ENCODE data around the gene ZNF444. TPM values are rescaled to one million over a fixed set of nuclear protein-coding genes. Genes with fewer than 3 reads are reported as not detected.

Gene ZNF444
- polyA plus RNA-seq, 3 donors: 2.7 to 6.9 (median 3.5) TPM

- H3K36me3 Mint-ChIP-seq: no peaks in the 10 kb centered on the region
- WGBS (ENCODE audit: insufficient coverage): 97% methylated on average over 9 of the region's 10 CpGs
- Histone ChIP-seq H2AFZ (ENCODE audit: insufficient read depth, low read depth, low read length, poor library complexity, severe bottlenecking) (peak overlapping the region; percentile 21), H3K27ac (ENCODE audit: low read depth in 1 of 2, low read length in 2 of 2) (no peak overlapping the region), H3K79me2 (ENCODE audit: insufficient read depth, low read length) (peaks cover 3% of the 10 kb centered on the region), H3K27me3 (ENCODE audit: control insufficient read depth in 2 of 2, insufficient read depth in 2 of 2, low read length in 2 of 2) (no peaks in the 10 kb centered on the region), H4K20me1 (ENCODE audit: insufficient read depth, low read length) (no peaks in the 10 kb centered on the region), H3K9ac (ENCODE audit: insufficient read depth, low read length, poor library complexity, severe bottlenecking) (no peak overlapping the region), H3K4me3 (replicated peaks in 1 of 3; ENCODE audit: low read depth in 2 of 3, low read length in 3 of 3) (no peak overlapping the region), H3K4me1 (ENCODE audit: control insufficient read depth in 1 of 2, insufficient read depth in 2 of 2, low read length in 2 of 2) (peaks cover 35 to 38% of the 10 kb centered on the region in 2 donors), H3K9me3 (replicated peaks in 1 of 2; ENCODE audit: control insufficient read depth in 1 of 2, insufficient read depth in 1 of 2, low read length in 2 of 2) (no peaks in the 10 kb centered on the region), H3K36me3 (replicated peaks in 1 of 2; ENCODE audit: control insufficient read depth in 1 of 2, insufficient read depth in 2 of 2, low read length in 2 of 2) (no peaks in the 10 kb centered on the region), H3K4me2 (replicated peaks; ENCODE audit: extremely low read depth, low read length, poor library complexity, severe bottlenecking) (no peak overlapping the region)
- no peak for TF ChIP-seq CTCF (IDR thresholded peaks at IDR 0.05)
- no peak overlapping the region for H3K27ac Mint-ChIP-seq
- peaks cover 0 to 2% (median 0%) of the 10 kb centered on the region in 7 donors for H3K9me3 Mint-ChIP-seq
- no peak overlapping the region for H3K4me3 Mint-ChIP-seq
- peaks cover 50% of the 10 kb centered on the region for H3K4me1 Mint-ChIP-seq
- intact Hi-C loops (cut with micrococcal nuclease): no loop called here
- peaks cover 0 to 4% (median 3%) of the 10 kb centered on the region in 3 donors for H3K27me3 Mint-ChIP-seq (ENCODE audit: low read depth in 3 of 3)
- no peak for DNase-seq
Measured at GRCh38 chr19:56136362-56136761, 4.7 kb upstream of the ZNF444 start.

- no peak for TF ChIP-seq CTCF (IDR thresholded peaks at IDR 0.05)
- intact Hi-C loops (cut with micrococcal nuclease): no loop called here
- Histone ChIP-seq H3K79me2 (ENCODE audit: insufficient read depth, low read length) (peaks cover 3% of the 10 kb centered on the region), H3K27ac (ENCODE audit: low read depth in 1 of 2, low read length in 2 of 2) (peak overlapping the region; percentile 62 to 76), H4K20me1 (ENCODE audit: insufficient read depth, low read length) (no peaks in the 10 kb centered on the region), H2AFZ (ENCODE audit: insufficient read depth, low read depth, low read length, poor library complexity, severe bottlenecking) (peak overlapping the region; percentile 59), H3K4me1 (ENCODE audit: control insufficient read depth in 1 of 2, insufficient read depth in 2 of 2, low read length in 2 of 2) (peaks cover 39 to 43% of the 10 kb centered on the region in 2 donors), H3K4me2 (replicated peaks; ENCODE audit: extremely low read depth, low read length, poor library complexity, severe bottlenecking) (no peak overlapping the region), H3K27me3 (ENCODE audit: control insufficient read depth in 2 of 2, insufficient read depth in 2 of 2, low read length in 2 of 2) (no peaks in the 10 kb centered on the region), H3K9ac (ENCODE audit: insufficient read depth, low read length, poor library complexity, severe bottlenecking) (no peak overlapping the region), H3K36me3 (replicated peaks in 1 of 2; ENCODE audit: control insufficient read depth in 1 of 2, insufficient read depth in 2 of 2, low read length in 2 of 2) (no peaks in the 10 kb centered on the region), H3K9me3 (replicated peaks in 1 of 2; ENCODE audit: control insufficient read depth in 1 of 2, insufficient read depth in 1 of 2, low read length in 2 of 2) (no peaks in the 10 kb centered on the region), H3K4me3 (replicated peaks in 1 of 3; ENCODE audit: low read depth in 2 of 3, low read length in 3 of 3) (peak overlapping the region in 1 of 3 experiments; percentile 19)
- no peaks in the 10 kb centered on the region for H3K9me3 Mint-ChIP-seq
- 70% methylated on average over 5 of the region's 6 CpGs for WGBS (ENCODE audit: insufficient coverage)
- no peak overlapping the region for H3K4me3 Mint-ChIP-seq
- no peaks in the 10 kb centered on the region for H3K27me3 Mint-ChIP-seq (ENCODE audit: low read depth in 3 of 3)
- H3K27ac Mint-ChIP-seq: peak overlapping the region; percentile 58 to 90 (median 84)
- no peak for DNase-seq
- no peaks in the 10 kb centered on the region for H3K36me3 Mint-ChIP-seq
- peaks cover 55% of the 10 kb centered on the region for H3K4me1 Mint-ChIP-seq
Measured at GRCh38 chr19:56137405-56137804, 3.7 kb upstream of the ZNF444 start.
